Neural cell (in vitro differentiated cells): Measurements from ENCODE around the gene STPG3.

ENCODE experiments used
- CTCF ChIP-seq: fragments of 450-650 bp; IDR thresholded peaks from 2 replicates; pipeline ENCODE4 v1.5.1; 2014; ENCODE audit warnings: antibody characterized with exemption, mild to moderate bottlenecking, moderate library complexity; ENCODE audit not compliant: poor library complexity, severe bottlenecking
- EZH2 ChIP-seq: fragments of 200-600, 300-800 bp; shearing (Covaris generic), sonication (generic); IDR thresholded peaks from 2 replicates; pipeline ENCODE4 v1.6.1; 2014; ENCODE audit warnings: antibody characterized with exemption, low read length, borderline replicate concordance, mild to moderate bottlenecking; ENCODE audit not compliant: insufficient read depth, poor library complexity, severe bottlenecking
- POLR2AphosphoS5 ChIP-seq: IDR thresholded peaks from 2 replicates; pipeline ENCODE4 v1.6.1; 2012
- TAF1 ChIP-seq: IDR thresholded peaks from 2 replicates; pipeline ENCODE4 v1.6.1; 2012; ENCODE audit warnings: low read depth

GRCh38 chr9:137299938-137300337, 48.9 kb downstream of the STPG3 start:
- TF ChIP-seq CTCF (no peak), TAF1 (no peak), EZH2 (no peak), POLR2AphosphoS5 (no peak)
